ENCODE data around the gene SVIP.

DNA sequence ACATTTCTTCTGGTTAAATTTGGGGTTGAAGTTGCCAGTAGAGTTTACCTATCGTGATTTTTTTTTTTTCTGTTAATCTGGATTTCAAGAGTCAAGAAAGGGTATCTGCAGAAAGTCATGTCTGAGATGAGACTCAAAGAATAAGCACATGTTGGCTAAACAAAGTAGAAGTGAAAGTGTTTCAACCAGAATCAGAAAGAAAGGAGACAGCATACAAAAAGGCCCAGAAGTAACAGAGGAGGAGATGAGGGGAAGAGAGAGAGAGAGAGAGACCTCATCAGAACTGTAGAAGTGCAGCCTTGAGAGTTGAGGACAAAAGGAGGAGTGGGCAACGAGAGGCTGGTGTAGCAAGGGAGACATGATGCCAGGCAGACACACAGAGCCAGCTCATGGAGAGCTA lies 54.9 kb downstream of the SVIP start:
- TF ChIP-seq, protein P1, sequence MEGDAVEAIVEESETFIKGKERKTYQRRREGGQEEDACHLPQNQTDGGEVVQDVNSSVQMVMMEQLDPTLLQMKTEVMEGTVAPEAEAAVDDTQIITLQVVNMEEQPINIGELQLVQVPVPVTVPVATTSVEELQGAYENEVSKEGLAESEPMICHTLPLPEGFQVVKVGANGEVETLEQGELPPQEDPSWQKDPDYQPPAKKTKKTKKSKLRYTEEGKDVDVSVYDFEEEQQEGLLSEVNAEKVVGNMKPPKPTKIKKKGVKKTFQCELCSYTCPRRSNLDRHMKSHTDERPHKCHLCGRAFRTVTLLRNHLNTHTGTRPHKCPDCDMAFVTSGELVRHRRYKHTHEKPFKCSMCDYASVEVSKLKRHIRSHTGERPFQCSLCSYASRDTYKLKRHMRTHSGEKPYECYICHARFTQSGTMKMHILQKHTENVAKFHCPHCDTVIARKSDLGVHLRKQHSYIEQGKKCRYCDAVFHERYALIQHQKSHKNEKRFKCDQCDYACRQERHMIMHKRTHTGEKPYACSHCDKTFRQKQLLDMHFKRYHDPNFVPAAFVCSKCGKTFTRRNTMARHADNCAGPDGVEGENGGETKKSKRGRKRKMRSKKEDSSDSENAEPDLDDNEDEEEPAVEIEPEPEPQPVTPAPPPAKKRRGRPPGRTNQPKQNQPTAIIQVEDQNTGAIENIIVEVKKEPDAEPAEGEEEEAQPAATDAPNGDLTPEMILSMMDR (IDR thresholded peaks at IDR 0.05), result no peak
- no peak for TF ChIP-seq POLR2A (IDR thresholded peaks at IDR 0.05)
